Right kidney (tissue), 1 donor: ENCODE data around the gene CRYGD.

ENCODE experiments used
- DNase-seq: peaks from one replicate; pipeline ENCODE4 v3.0.0-alpha.2; 2016

Gene CRYGD

GRCh38 chr2:208077276-208077675, 47.0 kb downstream of the CRYGD start:
- no peak for DNase-seq

- DNase-seq: no peak
Observed at GRCh38 chr2:208074610-208075356, 49.5 kb downstream of the CRYGD start.

DNA sequence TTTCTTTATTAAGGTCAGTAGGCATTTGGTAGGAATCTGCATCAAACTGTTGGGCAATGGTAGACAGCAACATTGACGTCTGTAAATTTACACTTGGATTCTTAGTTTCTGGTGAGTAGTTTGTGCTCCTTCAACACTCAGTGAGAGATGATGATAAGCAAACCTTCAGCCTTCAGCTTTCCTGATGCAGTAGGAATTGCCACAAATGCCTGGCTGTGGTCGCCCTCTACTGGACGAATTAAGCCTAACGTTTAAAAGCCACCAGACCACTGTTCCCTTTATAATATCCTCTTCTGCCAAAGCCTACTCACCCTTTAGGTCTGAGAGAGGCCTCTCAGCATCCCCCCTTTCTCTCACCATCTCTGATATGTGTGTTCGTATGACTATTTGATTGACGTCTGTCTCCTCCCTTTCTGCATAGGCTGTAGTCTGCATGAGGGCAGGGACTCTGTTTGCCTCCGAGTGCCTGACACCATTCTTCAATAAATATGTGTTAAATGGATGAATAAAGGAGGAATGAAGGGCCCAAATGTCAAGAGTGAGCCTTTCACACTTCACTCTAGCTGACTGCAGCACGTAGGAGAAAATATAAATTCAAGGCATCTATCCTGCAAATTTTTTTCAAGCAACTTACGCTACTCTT, 52.0 kb downstream of the CRYGD start:
- DNase-seq: peak; percentile 18
